ENCODE measurements around the gene SORCS2. TPM values are rescaled to one million over a fixed set of nuclear protein-coding genes. Genes with fewer than 3 reads are reported as not detected.
A peak's percentile ranks its signal among the peaks of the same experiment; 100 is the strongest.
"Not testable (repeated sequence)": the region's sequence is repeated elsewhere in the genome, so short reads cannot be mapped to it uniquely, and the experiment has no call there.

The SORCS2 gene
- total and polyA plus RNA-seq, 12 donors, result 0.67 to 15.5 (median 1.3) TPM

DNA sequence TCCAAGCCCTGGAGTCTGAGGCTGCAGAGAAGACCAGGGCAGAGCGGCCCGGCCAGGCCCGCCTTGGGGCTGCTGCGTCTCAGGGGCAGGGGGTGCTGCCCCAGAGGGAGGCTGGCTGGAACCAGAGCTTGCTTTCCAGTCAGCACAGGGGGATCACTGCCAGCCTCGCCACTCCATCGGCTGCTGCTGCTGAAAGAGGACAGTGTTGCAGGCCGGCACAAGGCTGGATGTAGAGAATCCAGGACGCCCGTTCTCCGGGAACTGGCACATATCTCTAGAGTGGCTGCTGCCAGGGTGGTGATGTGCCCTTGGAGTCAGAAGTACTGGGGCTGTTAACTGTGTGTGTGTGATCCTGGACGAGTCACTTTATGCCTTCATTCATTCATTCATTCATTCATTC is 31.9 kb upstream of the SORCS2 start:
- H3K27me3 ChIP-seq, result no peaks in the 10 kb centered on the region
- H3K9me3 ChIP-seq (replicated peaks in 1 of 3), result no peaks in the 10 kb centered on the region
- H3K4me1 ChIP-seq (replicated peaks in 1 of 2), result peaks cover 7 to 13% of the 10 kb centered on the region in 2 donors
- WGBS, 4 donors, result 69 to 86% (median 81%) methylated on average over 5 to 11 of the region's 11 CpGs
- no peak overlapping the region for H3K27ac ChIP-seq
- intact Hi-C loops (cut with DNase I), result no loop called here
- no peak for TF ChIP-seq POLR2A (IDR thresholded peaks at IDR 0.05)
- TF ChIP-seq, protein P1, sequence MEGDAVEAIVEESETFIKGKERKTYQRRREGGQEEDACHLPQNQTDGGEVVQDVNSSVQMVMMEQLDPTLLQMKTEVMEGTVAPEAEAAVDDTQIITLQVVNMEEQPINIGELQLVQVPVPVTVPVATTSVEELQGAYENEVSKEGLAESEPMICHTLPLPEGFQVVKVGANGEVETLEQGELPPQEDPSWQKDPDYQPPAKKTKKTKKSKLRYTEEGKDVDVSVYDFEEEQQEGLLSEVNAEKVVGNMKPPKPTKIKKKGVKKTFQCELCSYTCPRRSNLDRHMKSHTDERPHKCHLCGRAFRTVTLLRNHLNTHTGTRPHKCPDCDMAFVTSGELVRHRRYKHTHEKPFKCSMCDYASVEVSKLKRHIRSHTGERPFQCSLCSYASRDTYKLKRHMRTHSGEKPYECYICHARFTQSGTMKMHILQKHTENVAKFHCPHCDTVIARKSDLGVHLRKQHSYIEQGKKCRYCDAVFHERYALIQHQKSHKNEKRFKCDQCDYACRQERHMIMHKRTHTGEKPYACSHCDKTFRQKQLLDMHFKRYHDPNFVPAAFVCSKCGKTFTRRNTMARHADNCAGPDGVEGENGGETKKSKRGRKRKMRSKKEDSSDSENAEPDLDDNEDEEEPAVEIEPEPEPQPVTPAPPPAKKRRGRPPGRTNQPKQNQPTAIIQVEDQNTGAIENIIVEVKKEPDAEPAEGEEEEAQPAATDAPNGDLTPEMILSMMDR (IDR thresholded peaks at IDR 0.05), result no peak
- no peak overlapping the region for H3K4me3 ChIP-seq
- no peak for DNase-seq
- H3K36me3 ChIP-seq (replicated peaks in 1 of 2), result no peaks in the 10 kb centered on the region

GRCh38 chr4:7160951-7161440 is 31.3 kb upstream of the SORCS2 start:
- no peaks in the 10 kb centered on the region for H3K36me3 ChIP-seq (replicated peaks in 1 of 2)
- 83 to 96% (median 91%) methylated on average over 9 to 10 of the region's 10 CpGs for WGBS, 4 donors
- H3K9me3 ChIP-seq (replicated peaks in 1 of 3), result no peaks in the 10 kb centered on the region
- peaks cover 3 to 8% of the 10 kb centered on the region in 2 donors for H3K4me1 ChIP-seq (replicated peaks in 1 of 2)
- TF ChIP-seq, protein P1 (IDR thresholded peaks at IDR 0.05), result no peak
- TF ChIP-seq POLR2A (IDR thresholded peaks at IDR 0.05), result no peak
- intact Hi-C loops (cut with DNase I), result no loop called here
- H3K27ac ChIP-seq, result no peak overlapping the region
- DNase-seq, result no peak
- H3K27me3 ChIP-seq, result no peaks in the 10 kb centered on the region
- no peak overlapping the region for H3K4me3 ChIP-seq

GRCh38 chr4:7161721-7162214 is 30.6 kb upstream of the SORCS2 start:
- TF ChIP-seq POLR2A (IDR thresholded peaks at IDR 0.05), result no peak
- TF ChIP-seq, protein P1 (IDR thresholded peaks at IDR 0.05), result no peak
- Histone ChIP-seq H3K27ac (peak overlapping the region in 1 of 5 donors; percentile 6), H3K36me3 (replicated peaks in 1 of 2) (no peaks in the 10 kb centered on the region), H3K4me1 (replicated peaks in 1 of 2) (no peaks in the 10 kb centered on the region), H3K4me3 (no peak overlapping the region), H3K9me3 (replicated peaks in 1 of 3) (no peaks in the 10 kb centered on the region), H3K27me3 (no peaks in the 10 kb centered on the region)
- 47 to 62% (median 58%) methylated on average over 5 to 6 of the region's 6 CpGs for WGBS, 4 donors
- DNase-seq, result peak; percentile 38 to 75 (median 60)
- intact Hi-C loops (cut with DNase I), result no loop called here

- H3K36me3 ChIP-seq (replicated peaks in 1 of 2); H3K27me3 ChIP-seq; H3K27ac ChIP-seq; intact Hi-C loops (cut with DNase I); H3K4me3 ChIP-seq; H3K4me1 ChIP-seq (replicated peaks in 1 of 2); H3K9me3 ChIP-seq (replicated peaks in 1 of 3): not testable (repeated sequence)
- 78 to 93% (median 89%) methylated on average over 15 to 28 of the region's 28 CpGs for WGBS, 4 donors
- DNase-seq, result peak in 1 of 7 donors; percentile 5
Observed at GRCh38 chr4:7165056-7165873, 27.1 kb upstream of the SORCS2 start.
